Suppressor macrophage (primary cell): ENCODE measurements around the gene ZNF747.

Experiments
- DNase-seq, 4 experiments: peaks; one replicate each; pipeline ENCODE4 v3.0.0-alpha.2; 2020 to 2022
- total RNA-seq, 17 experiments: gene quantifications; one replicate each; lab custom pipeline; 2026; ENCODE audit warnings: mixed read lengths in 6 of 17, inconsistent platforms in 3 of 17; lab: John Stamatoyannopoulos, UW

The ZNF747 gene
- 1.7 to 8.2 (median 4.8) reads per million in 17 experiments for total RNA-seq

- peak; percentile 86 to 95 (median 90) for DNase-seq
Observed at GRCh38 chr16:30534368-30535105, at the start of gene ZNF747. ZNF747 (minus strand) TSS chr16:30534858; CDS start chr16:30534679, 179 bp downstream.

GRCh38 chr16:30582611-30583340 is 48.1 kb upstream of the ZNF747 start:
- DNase-seq, result no peak

GRCh38 chr16:30581457-30581856 is 46.8 kb upstream of the ZNF747 start:
- DNase-seq, result no peak

- no peak for DNase-seq
Observed at GRCh38 chr16:30574678-30575077, 40.0 kb upstream of the ZNF747 start.

- peak; percentile 93 to 97 (median 96) for DNase-seq
Observed at GRCh38 chr16:30571445-30572322, 37.0 kb upstream of the ZNF747 start, which contains the start of gene ZNF688. ZNF688 (minus strand) TSS chr16:30571714; CDS start chr16:30571629, 85 bp downstream.

GRCh38 chr16:30570636-30571444 is 36.2 kb upstream of the ZNF747 start:
- DNase-seq, result peak in 2 of 4 experiments; percentile 24 to 29

- peak in 3 of 4 experiments; percentile 37 to 41 (median 41) for DNase-seq
Observed at GRCh38 chr16:30569746-30570635, 35.3 kb upstream of the ZNF747 start.

GRCh38 chr16:30569281-30569680 is 34.6 kb upstream of the ZNF747 start:
- DNase-seq, result no peak

- peak; percentile 76 to 93 (median 86) for DNase-seq
Observed at GRCh38 chr16:30567991-30568638, 33.5 kb upstream of the ZNF747 start.

GRCh38 chr16:30567160-30567990 is 32.7 kb upstream of the ZNF747 start:
- peak in 2 of 4 experiments; percentile 35 to 53 for DNase-seq

GRCh38 chr16:30566531-30566930 is 31.9 kb upstream of the ZNF747 start:
- no peak for DNase-seq

GRCh38 chr16:30565984-30566383 is 31.3 kb upstream of the ZNF747 start:
- no peak for DNase-seq

- DNase-seq, result no peak
Observed at GRCh38 chr16:30565526-30565925, 30.9 kb upstream of the ZNF747 start.

- DNase-seq, result peak in 1 of 4 experiments; percentile 20
Observed at GRCh38 chr16:30562021-30562420, 27.4 kb upstream of the ZNF747 start.

- DNase-seq, result peak in 3 of 4 experiments; percentile 20 to 55 (median 54)
Observed at GRCh38 chr16:30561089-30561816, 26.6 kb upstream of the ZNF747 start.

- peak; percentile 25 to 56 (median 48) for DNase-seq
Observed at GRCh38 chr16:30559690-30560089, 25.0 kb upstream of the ZNF747 start.

- DNase-seq, result no peak
Observed at GRCh38 chr16:30558789-30559377, 24.2 kb upstream of the ZNF747 start.
